SK-N-SH treated with all-trans-retinoic acid at 6 μM for 48 hours (cell line): ENCODE measurements around the gene NELFCD.

Source experiments
- ATAC-seq: fragments of 200-7000 bp; cut with Tn5 transposase; 3 replicates; pipeline ENCODE4 v1.9.1; 2020; ENCODE audit warnings: mild to moderate bottlenecking, moderate library complexity
- ARNTL ChIP-seq: fragments of 450-650 bp; formaldehyde crosslinking; IDR thresholded peaks from 2 replicates; pipeline ENCODE4 v1.5.0; 2020; ENCODE audit warnings: low read depth, mild to moderate bottlenecking, moderate library complexity, borderline replicate concordance
- BACH2 ChIP-seq: fragments of 250-450 bp; sonication (Bioruptor Pico); IDR thresholded peaks from 2 replicates; pipeline ENCODE4 v1.9.0; 2021; ENCODE audit warnings: mild to moderate bottlenecking, borderline replicate concordance
- CREB5 ChIP-seq: fragments of 250-450 bp; sonication (Bioruptor Pico); IDR thresholded peaks from 2 replicates; pipeline ENCODE4 v1.5.1; 2020; ENCODE audit warnings: low read depth, mild to moderate bottlenecking, moderate library complexity
- CSDC2 ChIP-seq: fragments of 250-450 bp; sonication (Bioruptor Pico); IDR thresholded peaks from 2 replicates; pipeline ENCODE4 v1.5.0; 2020; ENCODE audit warnings: mild to moderate bottlenecking, moderate library complexity
- CSRNP3 ChIP-seq: fragments of 250-450 bp; sonication (Bioruptor Pico); IDR thresholded peaks from 2 replicates; pipeline ENCODE4 v1.5.1; 2021; ENCODE audit warnings: mild to moderate bottlenecking, moderate library complexity
- ESRRG ChIP-seq: fragments of 250-450 bp; sonication (Bioruptor Pico); IDR thresholded peaks from 2 replicates; pipeline ENCODE4 v1.6.1; 2021; ENCODE audit warnings: mild to moderate bottlenecking
- GLIS3 ChIP-seq: fragments of 250-450 bp; sonication (Bioruptor Pico); IDR thresholded peaks from 2 replicates; pipeline ENCODE4 v1.5.0; 2020; ENCODE audit warnings: mild to moderate bottlenecking, moderate library complexity
- OSR1 ChIP-seq: fragments of 250-450 bp; sonication (Bioruptor Pico); IDR thresholded peaks from 2 replicates; pipeline ENCODE4 v1.8.0; 2022; ENCODE audit warnings: moderate library complexity, mild to moderate bottlenecking, inconsistent platforms
- PPARA ChIP-seq: fragments of 250-450 bp; sonication (Bioruptor Pico); IDR thresholded peaks from 2 replicates; pipeline ENCODE4 v1.5.0; 2020; ENCODE audit warnings: mild to moderate bottlenecking, borderline replicate concordance
- RARB ChIP-seq: fragments of 250-450 bp; sonication (Bioruptor Pico); IDR thresholded peaks from 2 replicates; pipeline ENCODE4 v1.8.0; 2021; ENCODE audit warnings: mild to moderate bottlenecking, moderate library complexity
- SNAI2 ChIP-seq: fragments of 250-450 bp; sonication (Bioruptor Pico); IDR thresholded peaks from 2 replicates; pipeline ENCODE4 v1.5.0; 2020; ENCODE audit warnings: mild to moderate bottlenecking, moderate library complexity
- TCF4 ChIP-seq: fragments of 250-450 bp; sonication (Bioruptor Pico); IDR thresholded peaks from 2 replicates; pipeline ENCODE4 v1.8.0; 2021; ENCODE audit warnings: mild to moderate bottlenecking, moderate library complexity, borderline replicate concordance
- TOX ChIP-seq: fragments of 250-450 bp; sonication (Bioruptor Pico); IDR thresholded peaks from 2 replicates; pipeline ENCODE4 v1.8.0; 2021; ENCODE audit warnings: mild to moderate bottlenecking, moderate library complexity, borderline replicate concordance
- ZC3H10 ChIP-seq: fragments of 250-450 bp; sonication (Bioruptor Pico); IDR thresholded peaks from 2 replicates; pipeline ENCODE4 v1.5.1; 2021; ENCODE audit warnings: mild to moderate bottlenecking, moderate library complexity
- ZFP3 ChIP-seq: fragments of 250-450 bp; sonication (Bioruptor Pico); IDR thresholded peaks from 2 replicates; pipeline ENCODE4 v1.5.0; 2020; ENCODE audit warnings: mild to moderate bottlenecking, moderate library complexity
- ZNF565 ChIP-seq: fragments of 450-650 bp; formaldehyde crosslinking; conservative IDR thresholded peaks from 2 replicates; pipeline ENCODE4 v1.5.0; 2020; ENCODE audit warnings: low read depth, mild to moderate bottlenecking, moderate library complexity
- ZNF70 ChIP-seq: fragments of 450-650 bp; formaldehyde crosslinking; IDR thresholded peaks from 2 replicates; pipeline ENCODE4 v1.5.0; 2020; ENCODE audit warnings: mild to moderate bottlenecking, moderate library complexity
- ZNF8 ChIP-seq: fragments of 450-650 bp; formaldehyde crosslinking; IDR thresholded peaks from 2 replicates; pipeline ENCODE4 v1.5.0; 2020; ENCODE audit warnings: mild to moderate bottlenecking, moderate library complexity
- TF ChIP-seq, protein P1 (sequence below): fragments of 250-450 bp; sonication (Bioruptor Pico); IDR thresholded peaks from 2 replicates; pipeline ENCODE4 v1.5.0; 2020; ENCODE audit warnings: mild to moderate bottlenecking, moderate library complexity
- TF ChIP-seq, protein P2 (sequence below): fragments of 250-450 bp; sonication (Bioruptor Pico); IDR thresholded peaks from 2 replicates; pipeline ENCODE4 v1.8.0; 2020; ENCODE audit warnings: mild to moderate bottlenecking, moderate library complexity, borderline replicate concordance

Gene NELFCD

DNA sequence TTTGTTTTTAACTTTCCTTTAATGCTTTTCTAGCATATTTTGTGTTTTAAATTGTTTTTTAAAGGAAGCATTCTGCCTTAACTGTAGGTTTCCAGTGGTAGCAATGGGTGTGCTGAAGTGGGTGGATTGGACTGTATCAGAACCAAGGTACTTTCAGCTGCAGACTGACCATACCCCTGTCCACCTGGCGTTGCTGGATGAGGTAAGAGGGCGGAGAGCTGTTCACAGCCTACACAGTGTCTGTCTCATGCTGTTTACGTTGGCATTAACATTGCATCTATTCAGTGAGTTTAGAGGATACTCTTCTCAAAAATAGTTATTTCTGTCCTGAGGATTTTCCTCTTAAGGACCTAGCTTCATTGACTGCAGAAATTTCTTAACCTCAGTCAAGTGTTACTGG lies 11.9 kb downstream of the NELFCD start:
- TF ChIP-seq SNAI2 (CRISPR knock-in tag): no peak
- TF ChIP-seq ZNF8 (CRISPR knock-in tag): no peak
- no peak for TF ChIP-seq TOX
- no peak for TF ChIP-seq ZFP3 (CRISPR knock-in tag)
- TF ChIP-seq, protein P1, sequence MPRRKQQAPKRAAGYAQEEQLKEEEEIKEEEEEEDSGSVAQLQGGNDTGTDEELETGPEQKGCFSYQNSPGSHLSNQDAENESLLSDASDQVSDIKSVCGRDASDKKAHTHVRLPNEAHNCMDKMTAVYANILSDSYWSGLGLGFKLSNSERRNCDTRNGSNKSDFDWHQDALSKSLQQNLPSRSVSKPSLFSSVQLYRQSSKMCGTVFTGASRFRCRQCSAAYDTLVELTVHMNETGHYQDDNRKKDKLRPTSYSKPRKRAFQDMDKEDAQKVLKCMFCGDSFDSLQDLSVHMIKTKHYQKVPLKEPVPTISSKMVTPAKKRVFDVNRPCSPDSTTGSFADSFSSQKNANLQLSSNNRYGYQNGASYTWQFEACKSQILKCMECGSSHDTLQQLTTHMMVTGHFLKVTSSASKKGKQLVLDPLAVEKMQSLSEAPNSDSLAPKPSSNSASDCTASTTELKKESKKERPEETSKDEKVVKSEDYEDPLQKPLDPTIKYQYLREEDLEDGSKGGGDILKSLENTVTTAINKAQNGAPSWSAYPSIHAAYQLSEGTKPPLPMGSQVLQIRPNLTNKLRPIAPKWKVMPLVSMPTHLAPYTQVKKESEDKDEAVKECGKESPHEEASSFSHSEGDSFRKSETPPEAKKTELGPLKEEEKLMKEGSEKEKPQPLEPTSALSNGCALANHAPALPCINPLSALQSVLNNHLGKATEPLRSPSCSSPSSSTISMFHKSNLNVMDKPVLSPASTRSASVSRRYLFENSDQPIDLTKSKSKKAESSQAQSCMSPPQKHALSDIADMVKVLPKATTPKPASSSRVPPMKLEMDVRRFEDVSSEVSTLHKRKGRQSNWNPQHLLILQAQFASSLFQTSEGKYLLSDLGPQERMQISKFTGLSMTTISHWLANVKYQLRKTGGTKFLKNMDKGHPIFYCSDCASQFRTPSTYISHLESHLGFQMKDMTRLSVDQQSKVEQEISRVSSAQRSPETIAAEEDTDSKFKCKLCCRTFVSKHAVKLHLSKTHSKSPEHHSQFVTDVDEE (CRISPR knock-in tag): no peak
- no peak for TF ChIP-seq ZNF565 (CRISPR knock-in tag)
- ATAC-seq: no peak

- TF ChIP-seq ZC3H10 (CRISPR knock-in tag): no peak
- TF ChIP-seq RARB (CRISPR knock-in tag): no peak
- TF ChIP-seq ZNF70: no peak
- TF ChIP-seq ZFP3 (CRISPR knock-in tag): no peak
- TF ChIP-seq ESRRG (CRISPR knock-in tag): no peak
- TF ChIP-seq PPARA (CRISPR knock-in tag): no peak
- no peak for TF ChIP-seq GLIS3
- TF ChIP-seq CREB5: no peak
- TF ChIP-seq ZNF8 (CRISPR knock-in tag): no peak
- no peak for TF ChIP-seq CSRNP3
- TF ChIP-seq, protein P2, sequence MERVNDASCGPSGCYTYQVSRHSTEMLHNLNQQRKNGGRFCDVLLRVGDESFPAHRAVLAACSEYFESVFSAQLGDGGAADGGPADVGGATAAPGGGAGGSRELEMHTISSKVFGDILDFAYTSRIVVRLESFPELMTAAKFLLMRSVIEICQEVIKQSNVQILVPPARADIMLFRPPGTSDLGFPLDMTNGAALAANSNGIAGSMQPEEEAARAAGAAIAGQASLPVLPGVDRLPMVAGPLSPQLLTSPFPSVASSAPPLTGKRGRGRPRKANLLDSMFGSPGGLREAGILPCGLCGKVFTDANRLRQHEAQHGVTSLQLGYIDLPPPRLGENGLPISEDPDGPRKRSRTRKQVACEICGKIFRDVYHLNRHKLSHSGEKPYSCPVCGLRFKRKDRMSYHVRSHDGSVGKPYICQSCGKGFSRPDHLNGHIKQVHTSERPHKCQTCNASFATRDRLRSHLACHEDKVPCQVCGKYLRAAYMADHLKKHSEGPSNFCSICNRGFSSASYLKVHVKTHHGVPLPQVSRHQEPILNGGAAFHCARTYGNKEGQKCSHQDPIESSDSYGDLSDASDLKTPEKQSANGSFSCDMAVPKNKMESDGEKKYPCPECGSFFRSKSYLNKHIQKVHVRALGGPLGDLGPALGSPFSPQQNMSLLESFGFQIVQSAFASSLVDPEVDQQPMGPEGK (CRISPR knock-in tag): no peak
- no peak for TF ChIP-seq ARNTL (CRISPR knock-in tag)
- TF ChIP-seq, all 23 proteins: peak for 0
- ATAC-seq: no peak
Measured at GRCh38 chr20:58993332-58994248, 12.5 kb downstream of the NELFCD start.

GRCh38 chr20:58994390-58995159 lies 13.5 kb downstream of the NELFCD start:
- no peak for ATAC-seq
- TF ChIP-seq ZNF8 (CRISPR knock-in tag): no peak
- TF ChIP-seq TCF4 (CRISPR knock-in tag): no peak
- no peak for TF ChIP-seq OSR1 (CRISPR knock-in tag)
- TF ChIP-seq GLIS3: no peak
- TF ChIP-seq RARB (CRISPR knock-in tag): no peak
- TF ChIP-seq ZNF70: no peak
- TF ChIP-seq ZC3H10 (CRISPR knock-in tag): no peak
- no peak for TF ChIP-seq PPARA (CRISPR knock-in tag)
- TF ChIP-seq CREB5: no peak
- no peak for TF ChIP-seq CSRNP3
- no peak for TF ChIP-seq CSDC2 (CRISPR knock-in tag)
- TF ChIP-seq, protein P1 (CRISPR knock-in tag): no peak
- no peak for TF ChIP-seq ARNTL (CRISPR knock-in tag)
- no peak for TF ChIP-seq BACH2
- no peak for TF ChIP-seq ZNF565 (CRISPR knock-in tag)
